Measurements from ENCODE around the gene MTRFR. TPM values are rescaled to one million over a fixed set of nuclear protein-coding genes. Genes with fewer than 3 reads are reported as not detected.

MTRFR gene
- total and polyA plus RNA-seq, 7 donors = 7.8 to 19.1 (median 12.7) TPM

- no peak overlapping the region for H3K27ac ChIP-seq
- no peaks in the 10 kb centered on the region for H3K9me3 ChIP-seq
- intact Hi-C loops (cut with DNase I) = no loop called here
- TF ChIP-seq EP300 (IDR thresholded peaks at IDR 0.05) (no peak), CTCF (IDR thresholded peaks at IDR 0.05) (no peak), POLR2A (IDR thresholded peaks at IDR 0.05) (no peak), POLR2AphosphoS5 (IDR thresholded peaks at IDR 0.05) (no peak)
- H3K4me1 ChIP-seq = no peaks in the 10 kb centered on the region
- 92 to 97% methylated on average over 4 of the region's 4 CpGs for whole genome bisulfite sequencing, 2 donors
- no peak for DNase-seq
- no peak overlapping the region for H3K4me3 ChIP-seq
- peaks cover 12 to 97% (median 49%) of the 10 kb centered on the region in 4 donors for H3K36me3 ChIP-seq
- no peaks in the 10 kb centered on the region for H3K27me3 ChIP-seq
These were observed 28.0 kb downstream of the MTRFR start for GRCh38 chr12:123261196-123261595.

- Histone ChIP-seq H3K4me3 (no peak overlapping the region), H3K4me1 (peaks cover 0 to 11% (median 6%) of the 10 kb centered on the region in 4 donors), H3K36me3 (peaks cover 8 to 88% (median 38%) of the 10 kb centered on the region in 4 donors), H3K9me3 (no peaks in the 10 kb centered on the region), H3K27me3 (no peaks in the 10 kb centered on the region), H3K27ac (no peak overlapping the region)
- 89 to 92% methylated on average over 8 of the region's 8 CpGs for WGBS, 2 donors
- intact Hi-C loops (cut with DNase I) = no loop called here
- no peak for DNase-seq
- TF ChIP-seq POLR2AphosphoS5 (IDR thresholded peaks at IDR 0.05) = no peak
- TF ChIP-seq EP300 (IDR thresholded peaks at IDR 0.05) = no peak
- TF ChIP-seq POLR2A (IDR thresholded peaks at IDR 0.05) = no peak
- TF ChIP-seq CTCF (IDR thresholded peaks at IDR 0.05) = no peak
These were observed 30.1 kb downstream of the MTRFR start for GRCh38 chr12:123263196-123263817.

GRCh38 chr12:123264642-123265041 lies 31.4 kb downstream of the MTRFR start:
- TF ChIP-seq POLR2A (IDR thresholded peaks at IDR 0.05) (no peak), POLR2AphosphoS5 (IDR thresholded peaks at IDR 0.05) (no peak), EP300 (IDR thresholded peaks at IDR 0.05) (no peak), CTCF (IDR thresholded peaks at IDR 0.05) (no peak)
- Histone ChIP-seq H3K4me3 (no peak overlapping the region), H3K27ac (no peak overlapping the region), H3K27me3 (no peaks in the 10 kb centered on the region), H3K36me3 (peaks cover 8 to 75% (median 30%) of the 10 kb centered on the region in 4 donors), H3K4me1 (peaks cover 0 to 25% (median 19%) of the 10 kb centered on the region in 4 donors), H3K9me3 (no peaks in the 10 kb centered on the region)
- intact Hi-C loops (cut with DNase I) = no loop called here
- no peak for DNase-seq
- 65 to 68% methylated on average over 7 of the region's 7 CpGs for WGBS, 2 donors

- DNase-seq = no peak
- peaks cover 0 to 36% (median 30%) of the 10 kb centered on the region in 4 donors for H3K4me1 ChIP-seq
- 91% methylated on average over 35 of the region's 35 CpGs for WGBS, 2 donors
- no peaks in the 10 kb centered on the region for H3K9me3 ChIP-seq
- no peak overlapping the region for H3K27ac ChIP-seq
- intact Hi-C loops (cut with DNase I) = no loop called here
- no peaks in the 10 kb centered on the region for H3K27me3 ChIP-seq
- no peak for TF ChIP-seq POLR2A (IDR thresholded peaks at IDR 0.05)
- TF ChIP-seq EP300 (IDR thresholded peaks at IDR 0.05) = no peak
- no peak for TF ChIP-seq CTCF (IDR thresholded peaks at IDR 0.05)
- TF ChIP-seq POLR2AphosphoS5 (IDR thresholded peaks at IDR 0.05) = no peak
- H3K36me3 ChIP-seq = peaks cover 7 to 62% (median 19%) of the 10 kb centered on the region in 4 donors
- no peak overlapping the region for H3K4me3 ChIP-seq
These were observed 32.8 kb downstream of the MTRFR start for GRCh38 chr12:123265851-123266678.
